H1 (cell line): Measurements from ENCODE around the gene HS3ST3B1. TPM values are rescaled to one million over a fixed set of nuclear protein-coding genes. Genes with fewer than 3 reads are reported as not detected.

ENCODE experiments used
- CTCF ChIA-PET: fragments of 300-600 bp; sonication (Branson Sonifier 250); formaldehyde crosslinking; loops from one replicate; lab custom pipeline; 2021; ENCODE audit not compliant: partially characterized antibody; lab: Charles Lee
- POLR2A ChIA-PET: fragments of 300-600 bp; sonication (Branson Sonifier 250); formaldehyde crosslinking; loops from one replicate; lab custom pipeline; 2021; ENCODE audit warnings: inconsistent platforms; ENCODE audit not compliant: partially characterized antibody; lab: Charles Lee
- DNase-seq, 2 experiments: peaks; one replicate each; pipeline versions ENCODE4 v3.0.0 to v3.0.0-alpha.2; 2010 to 2022; ENCODE audit warnings: low spot score in 2 of 2, low read depth in 1 of 2, mixed read lengths in 1 of 2
- FAIRE-seq: peaks from 2 replicates; lab custom pipeline; 2011; peaks lifted over from hg19 to GRCh38; lab: Jason Lieb, UNC
- H2AFZ ChIP-seq: 2 replicates; pipeline ENCODE4 v1.8.1; 2012; ENCODE audit warnings: low read length, inconsistent platforms
- H2AK5ac ChIP-seq: 2 replicates; pipeline ENCODE4 v1.6.1; 2013; ENCODE audit warnings: low read depth, low read length
- H2BK120ac ChIP-seq: replicated peaks from 2 replicates; pipeline ENCODE3; 2013; ENCODE audit warnings: low read depth, low read length, inconsistent platforms
- H2BK12ac ChIP-seq: 2 replicates; pipeline ENCODE4 v1.6.1; 2013; ENCODE audit warnings: low read depth, low read length
- H2BK15ac ChIP-seq: 2 replicates; pipeline ENCODE4 v1.6.1; 2013; ENCODE audit warnings: low read length
- H2BK20ac ChIP-seq: 2 replicates; pipeline ENCODE4 v1.6.1; 2013; ENCODE audit warnings: low read length
- H2BK5ac ChIP-seq: 2 replicates; pipeline ENCODE4 v1.6.1; 2013; ENCODE audit warnings: low read depth, low read length
- H3K14ac ChIP-seq: 2 replicates; pipeline ENCODE4 v1.6.1; 2013; ENCODE audit warnings: inconsistent platforms; ENCODE audit not compliant: insufficient read length
- H3K18ac ChIP-seq: 2 replicates; pipeline ENCODE4 v1.6.1; 2013; ENCODE audit warnings: low read length; ENCODE audit errors: extremely low read depth
- H3K23ac ChIP-seq: 2 replicates; pipeline ENCODE4 v1.6.1; 2013; ENCODE audit warnings: inconsistent platforms; ENCODE audit not compliant: insufficient read length
- H3K23me2 ChIP-seq: 2 replicates; pipeline ENCODE4 v1.6.1; 2013; ENCODE audit warnings: low read depth, low read length
- H3K27ac ChIP-seq: 2 replicates; pipeline ENCODE4 v1.6.1; 2011; ENCODE audit warnings: low read depth, low read length, inconsistent platforms
- H3K27me3 ChIP-seq, 4 experiments: replicated peaks in 1 of 4; 1 replicate in 1 of 4; 2 replicates in 3 of 4; pipeline versions ENCODE4 v1.6.1 to v1.8.1; 2011 to 2013; ENCODE audit warnings: low read length in 3 of 4, mild to moderate bottlenecking in 3 of 4, inconsistent platforms in 2 of 4, mixed read lengths in 2 of 4, moderate library complexity in 1 of 4; ENCODE audit not compliant: control insufficient read depth in 3 of 4, insufficient read depth in 3 of 4; ENCODE audit errors: extremely low read depth in 1 of 4
- H3K36me3 ChIP-seq, 4 experiments: 2 replicates each; pipeline versions ENCODE4 v1.6.1 to v1.8.1; 2011 to 2013; ENCODE audit warnings: mild to moderate bottlenecking in 4 of 4, low read length in 3 of 4, moderate library complexity in 2 of 4, control low read depth in 1 of 4, inconsistent platforms in 1 of 4; ENCODE audit not compliant: insufficient read depth in 4 of 4, control insufficient read depth in 2 of 4
- H3K4ac ChIP-seq: replicated peaks from 2 replicates; pipeline ENCODE3; 2013; ENCODE audit warnings: low read length, low read depth, mixed read lengths, inconsistent platforms; ENCODE audit not compliant: insufficient read length
- H3K4me1 ChIP-seq, 4 experiments: replicated peaks in 1 of 4; 1 replicate in 1 of 4; 2 replicates in 3 of 4; pipeline versions ENCODE4 v1.6.1 to v1.8.1; 2011 to 2013; ENCODE audit warnings: low read length in 3 of 4, inconsistent platforms in 2 of 4, mixed read lengths in 1 of 4; ENCODE audit not compliant: insufficient read depth in 4 of 4, control insufficient read depth in 3 of 4
- H3K4me2 ChIP-seq, 2 experiments: 2 replicates each; pipeline versions ENCODE4 v1.6.1 to v1.8.1; 2011 to 2013; ENCODE audit warnings: low read depth in 2 of 2, low read length in 2 of 2, control low read depth in 1 of 2, inconsistent platforms in 1 of 2, mild to moderate bottlenecking in 1 of 2; ENCODE audit not compliant: insufficient read depth in 1 of 2
- H3K4me3 ChIP-seq, 4 experiments: fragments of 200-600, 300-600 bp in 1 of 4; sonication (generic), shearing (Covaris generic), sonication (Bioruptor Twin) in 1 of 4; 2 replicates each; pipeline versions ENCODE4 v1.5.1 to v1.8.1; 2011 to 2016; ENCODE audit warnings: low read length in 4 of 4, low read depth in 3 of 4, control low read depth in 2 of 4, inconsistent platforms in 2 of 4, mild to moderate bottlenecking in 2 of 4, mixed read lengths in 1 of 4, moderate library complexity in 1 of 4; ENCODE audit not compliant: insufficient read depth in 2 of 4; ENCODE audit errors: extremely low read depth in 1 of 4
- H3K56ac ChIP-seq: replicated peaks from 2 replicates; pipeline ENCODE3; 2013; ENCODE audit warnings: low read depth, mild to moderate bottlenecking, mixed read lengths, low read length, inconsistent platforms; ENCODE audit not compliant: insufficient read length
- H3K79me1 ChIP-seq: 2 replicates; pipeline ENCODE4 v1.6.1; 2013; ENCODE audit warnings: low read depth, low read length, control low read depth
- H3K79me2 ChIP-seq, 2 experiments: 2 replicates each; pipeline versions ENCODE4 v1.6.1 to v1.8.1; 2012 to 2013; ENCODE audit warnings: low read length in 2 of 2, mild to moderate bottlenecking in 2 of 2, inconsistent platforms in 1 of 2; ENCODE audit not compliant: insufficient read depth in 2 of 2, control insufficient read depth in 1 of 2
- H3K9ac ChIP-seq, 4 experiments: replicated peaks in 1 of 4; 1 replicate in 1 of 4; 2 replicates in 3 of 4; pipeline versions ENCODE4 v1.6.1 to v1.8.1; 2011 to 2013; ENCODE audit warnings: low read depth in 3 of 4, low read length in 3 of 4, control low read depth in 2 of 4, mild to moderate bottlenecking in 2 of 4, moderate library complexity in 2 of 4, inconsistent platforms in 1 of 4; ENCODE audit errors: extremely low read depth in 1 of 4
- H3K9me3 ChIP-seq, 2 experiments: 2 replicates each; pipeline versions ENCODE4 v1.6.1 to v1.8.1; 2012 to 2013; ENCODE audit warnings: mild to moderate bottlenecking in 2 of 2, moderate library complexity in 2 of 2, control low read depth in 1 of 2, inconsistent platforms in 1 of 2, low read depth in 1 of 2, low read length in 1 of 2, mixed read lengths in 1 of 2; ENCODE audit not compliant: insufficient read depth in 2 of 2
- H4K20me1 ChIP-seq, 2 experiments: replicated peaks in 1 of 2; 2 replicates each; pipeline versions ENCODE3 to v1.8.1; 2011 to 2013; ENCODE audit warnings: inconsistent platforms in 2 of 2, low read length in 2 of 2, mild to moderate bottlenecking in 1 of 2; ENCODE audit not compliant: insufficient read depth in 2 of 2, control insufficient read depth in 1 of 2
- H4K5ac ChIP-seq: 2 replicates; pipeline ENCODE4 v1.6.1; 2013; ENCODE audit warnings: low read length, low read depth, mixed read lengths, inconsistent platforms; ENCODE audit not compliant: insufficient read length
- H4K8ac ChIP-seq: 2 replicates; pipeline ENCODE4 v1.8.0; 2013; ENCODE audit warnings: mild to moderate bottlenecking, moderate library complexity, low read length, inconsistent platforms; ENCODE audit not compliant: insufficient read depth; ENCODE audit errors: extremely low read depth
- H4K91ac ChIP-seq: replicated peaks from 2 replicates; pipeline ENCODE3; 2013; ENCODE audit warnings: low read length, mixed read lengths, inconsistent platforms; ENCODE audit not compliant: insufficient read length
- ASH2L ChIP-seq: fragments of 200-600, 300-600 bp; sonication (generic); IDR thresholded peaks from one replicate; pipeline ENCODE4 v1.7.1; 2017; ENCODE audit warnings: low read length
- WGBS, 2 experiments: shearing (Covaris generic) in 1 of 2; methylation state at CpG; one replicate each; pipeline versions ENCODE4 v1.1.6 to v1.1.7; 2013 to 2015; ENCODE audit warnings: low lambda C conversion rate in 2 of 2, mixed read lengths in 2 of 2, inconsistent platforms in 1 of 2, low coverage in 1 of 2, missing lambda C conversion rate in 1 of 2; ENCODE audit not compliant: insufficient replicate concordance in 2 of 2, insufficient coverage in 1 of 2, insufficient read length in 1 of 2; ENCODE audit errors: extremely low coverage in 1 of 2, missing lambda C conversion rate in 1 of 2; 5-methylcytosine and 5-hydroxymethylcytosine counted together
- polyA plus RNA-seq, 7 experiments: library from polyadenylated mRNA; depleted of rRNA in 3 of 7; stranded (reverse) in 5 of 7; unstranded in 2 of 7; fragments of >200 nt in 5 of 7; fragments of 200-250 nt in 2 of 7; gene quantifications; 1 replicate in 5 of 7; 2 replicates in 1 of 7; 4 replicates in 1 of 7; pipeline versions ENCODE4 v1.2.1 to v1.2.3, GENCODE V29; 2011 to 2013; ENCODE audit warnings: missing spikeins in 2 of 7, mixed read lengths in 2 of 7
- total RNA-seq: library from RNA; stranded (reverse); fragmentation: NEBNext Ultra II Directional; extraction: Animal tissue kit (Norgen Biotek cat#: 25700); gene quantifications from 2 replicates; pipeline ENCODE4 v1.2.1, GENCODE V29; 2021
- TF ChIP-seq, protein P1 (sequence below), 3 experiments: IDR thresholded peaks; 1 replicate in 2 of 3; 2 replicates in 1 of 3; pipeline versions ENCODE4 v1.5.1 to v1.6.1; 2011; ENCODE audit warnings: low read length in 3 of 3, mild to moderate bottlenecking in 3 of 3, inconsistent platforms in 2 of 3, low read depth in 1 of 3, moderate library complexity in 1 of 3; ENCODE audit not compliant: insufficient read depth in 1 of 3; ENCODE audit errors: control extremely low read depth in 1 of 3

The HS3ST3B1 gene
- total and polyA plus RNA-seq, 2 of the 8 experiments (the other 6 are each of a cell fraction or from before 2014, with no cell fraction given): 4.7 to 14.4 TPM

DNA sequence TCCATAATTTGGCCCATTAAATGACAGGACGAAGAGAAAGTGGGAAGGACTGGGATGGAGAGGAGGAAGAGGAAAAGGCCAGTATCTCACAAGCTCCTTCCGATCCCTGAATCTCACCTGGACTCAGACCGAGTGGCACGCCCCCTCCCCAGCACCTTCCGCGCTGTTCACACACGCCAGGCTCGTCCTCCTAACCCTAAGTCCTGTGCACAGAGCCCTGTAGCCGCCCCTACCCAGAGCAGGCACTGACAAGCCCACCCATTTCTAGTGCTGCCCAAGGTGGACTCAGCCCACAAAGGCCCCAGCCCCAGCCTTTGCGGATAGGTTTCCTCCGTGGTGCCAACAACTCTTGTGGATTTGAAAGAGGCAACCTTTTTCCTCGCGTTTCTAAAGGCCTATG is 9.2 kb downstream of the HS3ST3B1 start:
- no peaks in the 10 kb centered on the region for H3K9me3 ChIP-seq
- H4K91ac ChIP-seq: no peak overlapping the region
- no peak overlapping the region for H3K14ac ChIP-seq
- peak overlapping the region in 1 of 4 experiments; percentile 55; a peak in 2 of 7 replicates for H3K9ac ChIP-seq
- peak overlapping the region; percentile 95 to 99 for H3K4me2 ChIP-seq
- H3K4ac ChIP-seq: no peak overlapping the region
- peak overlapping the region; percentile 5; the same call in 1 of the 2 replicates for H3K18ac ChIP-seq
- no peak overlapping the region for H2AFZ ChIP-seq
- H2AK5ac ChIP-seq: no peak overlapping the region
- no peak for DNase-seq
- no peaks in the 10 kb centered on the region; a peak in 1 of 8 replicates for H3K36me3 ChIP-seq
- no peak overlapping the region for H3K56ac ChIP-seq
- H2BK15ac ChIP-seq: no peak overlapping the region
- TF ChIP-seq ASH2L: peak; percentile 24
- TF ChIP-seq, protein P1, sequence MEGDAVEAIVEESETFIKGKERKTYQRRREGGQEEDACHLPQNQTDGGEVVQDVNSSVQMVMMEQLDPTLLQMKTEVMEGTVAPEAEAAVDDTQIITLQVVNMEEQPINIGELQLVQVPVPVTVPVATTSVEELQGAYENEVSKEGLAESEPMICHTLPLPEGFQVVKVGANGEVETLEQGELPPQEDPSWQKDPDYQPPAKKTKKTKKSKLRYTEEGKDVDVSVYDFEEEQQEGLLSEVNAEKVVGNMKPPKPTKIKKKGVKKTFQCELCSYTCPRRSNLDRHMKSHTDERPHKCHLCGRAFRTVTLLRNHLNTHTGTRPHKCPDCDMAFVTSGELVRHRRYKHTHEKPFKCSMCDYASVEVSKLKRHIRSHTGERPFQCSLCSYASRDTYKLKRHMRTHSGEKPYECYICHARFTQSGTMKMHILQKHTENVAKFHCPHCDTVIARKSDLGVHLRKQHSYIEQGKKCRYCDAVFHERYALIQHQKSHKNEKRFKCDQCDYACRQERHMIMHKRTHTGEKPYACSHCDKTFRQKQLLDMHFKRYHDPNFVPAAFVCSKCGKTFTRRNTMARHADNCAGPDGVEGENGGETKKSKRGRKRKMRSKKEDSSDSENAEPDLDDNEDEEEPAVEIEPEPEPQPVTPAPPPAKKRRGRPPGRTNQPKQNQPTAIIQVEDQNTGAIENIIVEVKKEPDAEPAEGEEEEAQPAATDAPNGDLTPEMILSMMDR (IDR thresholded peaks at IDR 0.05; ENCODE audit: control extremely low read depth in 1 of 3, insufficient read depth in 1 of 3, low read depth in 1 of 3, low read length in 3 of 3): no peak
- TF ChIP-seq, all 59 proteins: peak for 1
- Histone ChIP-seq H3K23me2 (peaks cover 15% of the 10 kb centered on the region), H3K27ac (no peak overlapping the region), H2BK5ac (no peak overlapping the region), H2BK120ac (no peak overlapping the region), H4K20me1 (peaks cover 0 to 3% of the 10 kb centered on the region in 2 experiments), H2BK12ac (no peak overlapping the region; the same call in 1 of the 2 replicates), H4K8ac (no peak overlapping the region), H2BK20ac (0 out of 2 replicates have a peak overlapping the region, but pooled peaks have one; percentile 9), H3K23ac (no peak overlapping the region), H3K4me1 (peaks cover 7 to 33% (median 17%) of the 10 kb centered on the region in 4 experiments), H3K79me2 (peaks cover 0 to 75% of the 10 kb centered on the region in 2 experiments; a peak in 2 of 4 replicates), H3K79me1 (peaks cover 3% of the 10 kb centered on the region; the same call in 1 of the 2 replicates), H3K4me3 (peak overlapping the region; percentile 55 to 81 (median 70)), H4K5ac (no peak overlapping the region), H3K27me3 (peaks cover 0 to 3% (median under 1%) of the 10 kb centered on the region in 4 experiments; a peak in 4 of 7 replicates)
- POLR2A ChIA-PET: interaction anchor here (0.5 to 2.4 kb wide), 4 partner anchors 9 to 1073 kb away, joined by 4 to 22 read pairs (median 8); partner anchors contain the start of gene HS3ST3B1
- no peak for FAIRE-seq
- 20% methylated on average over 13 of the region's 13 CpGs; no CpG with 5 or more reads in 1 of the 2 experiments for WGBS, 2 experiments
- CTCF ChIA-PET: interaction anchor here (0.5 to 1.0 kb wide), 3 partner anchors 11 to 674 kb away, joined by 3 to 5 read pairs (median 3); no protein-coding TSS in a partner anchor
